Large intestine (tissue), 3 donors: ENCODE measurements around the gene MLN. TPM values are rescaled to one million over a fixed set of nuclear protein-coding genes. Genes with fewer than 3 reads are reported as not detected.

Experiments used
- DNase-seq, 2 donors: peaks; one replicate each; pipeline versions ENCODE4 v3.0.0 to v3.0.0-alpha.2; 2013
- H3K27ac ChIP-seq: one replicate; pipeline ENCODE4 v1.5.1; 2013; ENCODE audit warnings: low read length
- H3K27me3 ChIP-seq: 2 replicates; pipeline ENCODE4 v1.6.1; 2013; ENCODE audit warnings: low read length; ENCODE audit not compliant: control insufficient read depth, insufficient read depth
- H3K36me3 ChIP-seq: 2 replicates; pipeline ENCODE4 v1.6.1; 2013; ENCODE audit warnings: low read length; ENCODE audit not compliant: control insufficient read depth, insufficient read depth
- H3K4me1 ChIP-seq: one replicate; pipeline ENCODE4 v1.6.1; 2013; ENCODE audit warnings: low read length; ENCODE audit not compliant: control insufficient read depth, insufficient read depth
- H3K4me3 ChIP-seq: one replicate; pipeline ENCODE4 v1.5.1; 2013; ENCODE audit warnings: low read length
- H3K9me3 ChIP-seq: one replicate; pipeline ENCODE4 v1.6.1; 2013; ENCODE audit warnings: mild to moderate bottlenecking, low read depth, low read length, moderate library complexity; ENCODE audit not compliant: control insufficient read depth
- WGBS: methylation state at CpG from one replicate; pipeline ENCODE4 v1.1.5; 2013; ENCODE audit warnings: low lambda C conversion rate; ENCODE audit not compliant: insufficient coverage; 5-methylcytosine and 5-hydroxymethylcytosine counted together
- polyA plus RNA-seq: library from polyadenylated mRNA; unstranded; fragments of 120-200 nt; gene quantifications from one replicate; pipeline ENCODE4 v1.2.1, GENCODE V29; 2013

Gene MLN
- polyA plus RNA-seq, 1 donor: 154 TPM

DNA sequence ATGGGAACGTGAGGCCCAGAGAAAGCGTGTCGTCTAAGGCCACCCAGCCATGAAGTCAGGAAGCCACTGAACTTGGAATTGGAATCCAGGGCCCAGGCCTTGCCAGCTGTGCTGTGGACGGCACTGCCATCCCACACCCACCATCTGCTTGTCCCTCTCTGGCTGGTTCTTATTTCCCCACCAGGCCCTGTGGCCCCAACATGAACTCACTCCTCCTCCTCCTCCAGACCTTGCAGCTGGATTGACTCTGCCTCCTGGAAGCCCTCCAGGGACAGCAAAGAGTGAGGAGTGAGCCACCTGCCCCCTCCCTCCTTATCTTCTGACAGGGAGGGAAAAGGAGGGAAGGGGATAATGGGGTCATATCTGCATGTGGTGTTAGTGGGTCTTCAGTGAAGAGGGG is 41.1 kb downstream of the MLN start:
- no CpG with 5 or more reads among the region's 4 CpGs for WGBS

DNA sequence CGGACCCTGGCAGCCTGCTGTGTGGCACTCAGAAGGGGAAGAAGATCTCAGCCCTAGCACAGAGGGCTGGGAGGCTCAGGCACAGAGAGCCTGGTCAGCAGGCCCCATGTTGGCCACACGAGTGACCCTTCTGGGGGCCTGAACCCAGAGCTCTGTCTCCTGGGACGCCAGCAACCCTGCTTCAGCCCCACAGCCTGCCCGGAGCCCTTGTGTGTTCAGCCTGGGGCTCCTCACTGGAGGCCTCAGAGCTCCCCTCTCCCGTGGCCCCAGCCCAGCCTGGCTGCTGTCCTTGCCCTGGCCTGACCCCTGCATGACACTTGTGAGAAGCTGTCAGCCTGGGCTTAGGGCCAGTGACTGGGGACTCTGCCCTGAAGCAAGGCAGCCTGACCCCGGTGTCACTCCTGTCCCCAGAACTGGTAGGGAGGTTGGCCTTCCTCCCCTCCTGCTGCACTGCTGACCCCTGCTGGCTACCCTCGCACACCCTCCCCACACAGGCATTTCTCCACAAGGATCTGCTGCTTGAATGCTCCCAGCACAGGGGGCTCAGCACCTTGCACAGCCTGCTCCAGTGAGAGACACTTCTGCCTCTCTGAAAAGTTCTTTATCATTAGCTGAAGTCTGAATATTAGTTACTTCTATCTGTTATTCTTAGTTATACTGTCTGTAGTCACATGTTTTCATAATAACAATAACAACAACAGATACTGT is 41.7 kb downstream of the MLN start:
- Histone ChIP-seq H3K36me3 (no peaks in the 10 kb centered on the region), H3K4me3 (no peak overlapping the region), H3K27me3 (no peaks in the 10 kb centered on the region), H3K4me1 (peaks cover 16% of the 10 kb centered on the region), H3K27ac (peak overlapping the region; percentile 33), H3K9me3 (no peaks in the 10 kb centered on the region)
- WGBS: no CpG with 5 or more reads among the region's 7 CpGs
- DNase-seq: peak; percentile 78 to 81

More for the DNA sequence above, 41.1 kb downstream of the MLN start:
- no peak overlapping the region for H3K4me3 ChIP-seq
- H3K27ac ChIP-seq: no peak overlapping the region
- H3K9me3 ChIP-seq: no peaks in the 10 kb centered on the region
- DNase-seq: no peak
- H3K4me1 ChIP-seq: peaks cover 16% of the 10 kb centered on the region
- no peaks in the 10 kb centered on the region for H3K36me3 ChIP-seq
- no peaks in the 10 kb centered on the region for H3K27me3 ChIP-seq

DNA sequence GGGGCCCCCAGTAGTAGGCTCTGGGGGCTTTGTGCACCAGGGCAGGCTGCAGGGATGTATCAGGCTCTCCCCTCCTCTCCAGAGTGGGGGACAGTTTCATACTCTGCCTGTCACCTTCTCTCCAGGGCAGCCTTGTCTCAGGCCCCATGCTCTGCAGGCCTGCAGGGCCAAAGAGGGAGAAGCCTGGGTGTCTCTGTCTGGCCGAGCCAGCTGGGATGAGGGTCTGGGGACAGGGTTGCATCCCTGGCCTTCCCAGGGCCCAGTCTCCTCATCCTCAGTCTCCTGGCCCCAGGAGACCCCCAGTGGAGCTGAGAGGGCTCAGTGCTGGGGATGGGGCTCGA is 42.3 kb downstream of the MLN start:
- H3K36me3 ChIP-seq: no peaks in the 10 kb centered on the region
- H3K27ac ChIP-seq: peak overlapping the region; percentile 33
- WGBS: no CpG with 5 or more reads among the region's 2 CpGs
- H3K4me1 ChIP-seq: peaks cover 16% of the 10 kb centered on the region
- no peaks in the 10 kb centered on the region for H3K9me3 ChIP-seq
- DNase-seq: no peak
- no peaks in the 10 kb centered on the region for H3K27me3 ChIP-seq
- H3K4me3 ChIP-seq: no peak overlapping the region

DNA sequence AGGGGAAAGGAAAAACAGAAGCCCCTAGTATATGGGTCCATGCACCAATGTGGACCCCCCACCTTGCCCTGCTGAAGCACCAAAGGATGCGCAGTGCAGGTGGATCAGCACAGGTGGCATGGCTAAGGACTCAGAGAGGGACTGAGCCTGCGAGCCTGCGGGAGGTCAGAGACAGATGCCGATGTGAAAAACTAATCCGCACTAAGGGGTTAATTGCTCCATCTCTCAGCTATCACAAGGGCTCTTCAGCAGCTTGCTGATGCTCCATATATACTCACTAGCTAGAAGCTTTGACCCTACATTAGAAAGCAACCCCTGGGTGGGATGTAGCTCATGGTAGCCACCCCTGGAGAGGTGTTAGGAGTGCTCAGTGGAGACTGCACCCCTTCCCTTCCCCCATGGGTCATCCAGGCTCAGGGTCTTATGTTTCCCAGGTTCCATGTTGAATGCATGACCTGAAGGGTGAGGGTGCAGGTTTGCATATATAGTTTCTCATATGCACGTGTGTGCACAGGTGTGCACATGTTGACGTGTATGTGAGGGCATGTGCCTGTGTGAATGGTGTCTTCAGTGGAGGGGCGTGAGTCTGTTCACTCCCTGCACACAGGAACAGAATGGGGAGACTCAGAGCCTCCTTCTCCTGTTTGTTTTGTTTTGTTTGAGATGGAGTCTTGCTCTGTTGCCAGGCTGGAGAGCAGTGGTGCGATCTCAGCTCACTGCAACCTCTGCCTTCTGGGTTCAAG is 43.7 kb downstream of the MLN start:
- H3K9me3 ChIP-seq: no peaks in the 10 kb centered on the region
- H3K36me3 ChIP-seq: no peaks in the 10 kb centered on the region
- WGBS: no CpG with 5 or more reads among the region's 9 CpGs
- no peak for DNase-seq
- no peaks in the 10 kb centered on the region for H3K27me3 ChIP-seq
- no peak overlapping the region for H3K27ac ChIP-seq
- no peak overlapping the region for H3K4me3 ChIP-seq
- peaks cover 16% of the 10 kb centered on the region for H3K4me1 ChIP-seq

DNA sequence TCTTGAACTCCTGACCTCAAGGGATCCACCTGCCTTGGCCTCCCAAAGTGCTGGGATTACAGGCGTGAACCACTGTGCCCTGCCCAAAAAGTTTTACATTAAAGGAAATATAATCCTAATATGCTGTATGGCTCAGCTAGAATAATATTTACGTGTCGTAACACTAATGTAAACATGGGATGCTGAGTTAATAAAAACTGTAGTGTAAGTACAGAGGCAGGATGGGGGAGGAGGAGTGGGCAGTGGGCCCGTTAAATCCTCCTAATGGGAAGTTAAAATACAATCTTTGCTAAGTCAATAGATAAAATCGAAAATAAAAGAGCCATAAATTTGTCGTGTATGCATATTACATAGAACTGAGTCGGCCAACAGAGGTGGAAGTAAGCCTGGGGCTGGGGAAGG is 45.0 kb downstream of the MLN start:
- DNase-seq: no peak
- Histone ChIP-seq H3K27ac (no peak overlapping the region), H3K36me3 (no peaks in the 10 kb centered on the region), H3K4me1 (peaks cover 16% of the 10 kb centered on the region), H3K9me3 (no peaks in the 10 kb centered on the region), H3K27me3 (no peaks in the 10 kb centered on the region), H3K4me3 (no peak overlapping the region)
- WGBS: 31% methylated on average over 3 of the region's 7 CpGs

DNA sequence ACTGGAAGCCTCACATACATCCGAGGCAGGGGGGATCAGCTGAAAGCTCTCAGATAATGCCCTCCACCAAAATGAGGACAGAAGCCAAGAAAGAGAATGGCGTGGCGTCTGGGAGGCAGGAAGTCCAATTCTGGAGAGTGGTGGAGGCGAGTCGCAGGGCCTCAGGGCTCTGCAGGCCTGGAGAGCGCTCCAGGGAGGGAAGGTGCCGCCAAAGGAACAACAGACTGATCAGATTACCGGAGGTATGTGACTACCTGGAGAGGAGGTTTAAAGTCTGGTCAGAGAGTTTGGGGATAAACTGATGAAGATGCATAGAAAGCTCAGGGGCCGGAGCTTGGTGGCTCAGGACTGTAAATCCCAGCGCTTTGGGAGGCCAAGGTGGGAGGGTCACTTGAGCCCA is 45.9 kb downstream of the MLN start:
- no peaks in the 10 kb centered on the region for H3K9me3 ChIP-seq
- H3K36me3 ChIP-seq: no peaks in the 10 kb centered on the region
- no peak overlapping the region for H3K4me3 ChIP-seq
- peaks cover 16% of the 10 kb centered on the region for H3K4me1 ChIP-seq
- H3K27me3 ChIP-seq: no peaks in the 10 kb centered on the region
- no peak overlapping the region for H3K27ac ChIP-seq
- 80% methylated on average over 1 of the region's 10 CpGs for WGBS
- no peak for DNase-seq

DNA sequence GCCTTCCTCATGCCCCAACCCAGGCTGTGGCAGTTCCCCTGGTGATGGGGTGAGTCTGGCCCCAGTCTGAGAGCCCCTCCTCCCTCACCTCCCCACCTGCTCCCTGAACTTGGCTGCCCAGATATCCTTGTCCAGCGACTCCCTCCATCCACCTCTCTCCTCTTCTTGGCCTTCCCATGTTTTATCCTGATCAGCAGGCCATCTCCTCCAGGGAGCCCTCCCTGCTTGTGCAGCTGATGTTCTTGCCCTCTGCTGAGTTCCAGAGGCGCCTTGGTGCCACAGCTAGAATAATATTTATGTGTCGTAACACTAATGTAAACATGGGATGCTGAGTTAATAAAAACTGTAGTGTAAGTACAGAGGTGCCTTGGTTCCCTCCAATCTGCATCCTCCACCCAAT is 46.7 kb downstream of the MLN start:
- no CpG with 5 or more reads among the region's 3 CpGs for WGBS
- DNase-seq: no peak
- Histone ChIP-seq H3K4me3 (no peak overlapping the region), H3K27me3 (no peaks in the 10 kb centered on the region), H3K27ac (no peak overlapping the region), H3K36me3 (no peaks in the 10 kb centered on the region), H3K4me1 (peaks cover 13% of the 10 kb centered on the region), H3K9me3 (no peaks in the 10 kb centered on the region)

DNA sequence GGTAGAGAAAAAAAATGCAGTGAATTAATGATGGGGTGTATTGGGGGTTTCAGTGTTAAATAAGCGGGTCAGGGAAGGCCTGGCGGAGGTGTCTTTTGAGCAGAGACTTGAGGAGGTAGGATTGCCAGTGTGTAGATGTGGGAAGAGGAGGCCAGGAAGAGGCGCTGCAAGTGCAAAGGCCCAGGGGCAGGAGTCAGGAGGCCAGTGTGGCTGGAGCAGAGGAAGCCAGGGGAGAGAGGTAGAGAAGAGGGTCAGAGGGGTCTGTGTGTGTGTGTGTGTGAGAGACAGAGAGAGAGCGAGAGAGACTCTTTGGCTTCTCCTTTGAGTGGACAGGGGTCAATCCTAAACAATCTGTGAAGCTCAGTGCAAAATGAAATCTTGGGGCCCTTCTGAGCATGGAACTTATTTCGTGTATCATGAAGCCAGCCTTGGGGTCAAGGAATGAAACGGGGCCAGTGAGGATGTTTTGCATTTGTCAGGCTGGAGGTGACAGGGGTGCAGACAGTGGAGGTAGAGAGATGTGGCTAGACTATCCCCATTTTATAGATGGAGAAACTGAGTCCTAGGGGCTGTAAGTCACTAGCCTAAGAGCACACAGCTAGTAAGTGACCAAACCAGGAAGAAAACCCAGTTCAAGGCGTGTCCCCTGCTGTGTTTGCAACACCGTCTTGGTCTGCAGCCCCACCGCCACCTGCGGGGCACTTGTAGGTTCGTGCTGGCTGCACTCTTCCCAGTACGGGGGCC is 47.4 kb downstream of the MLN start:
- H3K27me3 ChIP-seq: no peaks in the 10 kb centered on the region
- no peak overlapping the region for H3K4me3 ChIP-seq
- 100% methylated on average over 1 of the region's 12 CpGs for WGBS
- H3K4me1 ChIP-seq: peaks cover 12% of the 10 kb centered on the region
- H3K36me3 ChIP-seq: no peaks in the 10 kb centered on the region
- no peaks in the 10 kb centered on the region for H3K9me3 ChIP-seq
- DNase-seq: no peak
- no peak overlapping the region for H3K27ac ChIP-seq

DNA sequence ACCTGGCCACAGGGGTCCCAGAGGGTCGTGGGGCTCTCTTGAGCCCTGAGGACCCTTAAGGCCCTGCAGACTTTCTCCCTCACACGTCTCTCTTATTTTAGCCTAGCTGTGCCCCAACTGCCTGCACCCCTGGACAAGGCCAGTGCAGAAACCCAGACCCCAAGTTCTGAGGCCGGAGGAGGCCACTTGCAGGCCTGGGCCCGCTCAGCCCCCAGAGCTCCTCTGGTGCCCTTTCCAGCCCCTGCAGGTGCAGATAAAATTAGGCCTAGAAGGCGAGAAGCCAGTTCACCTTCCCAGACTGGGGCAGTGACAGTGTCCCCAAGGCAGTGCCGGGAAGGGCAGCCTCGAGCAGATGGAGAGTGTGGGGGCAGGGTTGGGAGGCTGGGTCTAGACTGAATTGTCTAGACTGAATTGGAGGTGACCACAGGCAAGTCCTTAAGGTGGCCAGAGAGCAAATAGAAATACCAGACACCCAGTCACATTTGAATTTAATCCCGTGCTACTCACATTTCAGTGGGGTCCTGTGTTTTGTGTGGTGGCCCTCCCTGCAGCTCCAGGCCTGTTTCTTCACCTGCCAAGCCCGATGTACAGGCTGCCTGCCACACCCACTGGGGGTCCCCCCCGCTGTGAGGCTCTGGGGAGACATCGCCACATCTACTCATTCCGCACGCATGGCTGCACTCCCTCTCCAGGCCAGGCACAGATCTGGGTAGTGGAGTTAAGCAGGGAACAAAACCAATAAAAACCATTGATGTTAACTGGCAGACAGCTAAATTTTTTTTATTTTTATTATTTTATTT is 48.5 kb downstream of the MLN start:
- Histone ChIP-seq H3K9me3 (no peaks in the 10 kb centered on the region), H3K27ac (no peak overlapping the region), H3K27me3 (no peaks in the 10 kb centered on the region), H3K36me3 (no peaks in the 10 kb centered on the region), H3K4me3 (no peak overlapping the region), H3K4me1 (peaks cover 21% of the 10 kb centered on the region)
- WGBS: no CpG with 5 or more reads among the region's 13 CpGs
- DNase-seq: no peak

DNA sequence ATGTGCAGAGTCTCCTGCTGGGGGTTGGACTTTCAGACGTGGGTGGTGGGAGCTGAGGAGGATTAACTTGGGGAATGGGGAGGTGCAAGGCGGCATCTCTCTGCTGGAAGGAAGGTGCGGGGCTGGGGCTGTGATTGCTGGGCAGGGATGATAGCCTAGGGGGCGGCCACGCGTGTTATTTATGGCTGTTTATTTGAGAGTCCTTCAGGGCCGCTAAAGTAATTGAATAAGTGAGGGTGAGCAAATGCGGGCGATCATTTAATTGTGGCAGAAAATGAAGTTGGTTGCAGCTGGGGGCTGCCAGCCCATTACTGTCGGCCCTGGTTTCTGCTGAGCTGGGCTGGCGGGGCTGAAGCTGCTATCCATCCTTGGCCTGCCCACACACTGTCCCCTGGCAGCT is 49.6 kb downstream of the MLN start:
- Histone ChIP-seq H3K9me3 (no peaks in the 10 kb centered on the region), H3K27ac (no peak overlapping the region), H3K4me1 (peaks cover 22% of the 10 kb centered on the region), H3K27me3 (no peaks in the 10 kb centered on the region), H3K4me3 (no peak overlapping the region), H3K36me3 (no peaks in the 10 kb centered on the region)
- DNase-seq: no peak
- WGBS: 40% methylated on average over 2 of the region's 11 CpGs
